ENCODE results near the gene GADD45A.
A peak's percentile ranks its signal among the peaks of the same experiment; 100 is the strongest.
"Not testable (repeated sequence)": the region's sequence is repeated elsewhere in the genome, so short reads cannot be mapped to it uniquely, and the experiment has no call there.

Gene GADD45A, protein sequence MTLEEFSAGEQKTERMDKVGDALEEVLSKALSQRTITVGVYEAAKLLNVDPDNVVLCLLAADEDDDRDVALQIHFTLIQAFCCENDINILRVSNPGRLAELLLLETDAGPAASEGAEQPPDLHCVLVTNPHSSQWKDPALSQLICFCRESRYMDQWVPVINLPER

DNA sequence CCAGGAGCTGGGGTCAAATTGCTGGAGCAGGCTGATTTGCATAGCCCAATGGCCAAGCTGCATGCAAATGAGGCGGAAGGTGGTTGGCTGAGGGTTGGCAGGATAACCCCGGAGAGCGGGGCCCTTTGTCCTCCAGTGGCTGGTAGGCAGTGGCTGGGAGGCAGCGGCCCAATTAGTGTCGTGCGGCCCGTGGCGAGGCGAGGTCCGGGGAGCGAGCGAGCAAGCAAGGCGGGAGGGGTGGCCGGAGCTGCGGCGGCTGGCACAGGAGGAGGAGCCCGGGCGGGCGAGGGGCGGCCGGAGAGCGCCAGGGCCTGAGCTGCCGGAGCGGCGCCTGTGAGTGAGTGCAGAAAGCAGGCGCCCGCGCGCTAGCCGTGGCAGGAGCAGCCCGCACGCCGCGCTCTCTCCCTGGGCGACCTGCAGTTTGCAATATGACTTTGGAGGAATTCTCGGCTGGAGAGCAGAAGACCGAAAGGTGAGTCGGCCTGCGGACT lies at the start of gene GADD45A:
Gene GADD45A (plus strand): TSS at position 135 of the 491 bp plus-strand sequence. CDS start 294 bp downstream, at position 429.
- peak; percentile 98 for FAIRE-seq

- FAIRE-seq = no peak
These were observed 48.9 kb upstream of the GADD45A start for GRCh38 chr1:67636146-67636545.

DNA sequence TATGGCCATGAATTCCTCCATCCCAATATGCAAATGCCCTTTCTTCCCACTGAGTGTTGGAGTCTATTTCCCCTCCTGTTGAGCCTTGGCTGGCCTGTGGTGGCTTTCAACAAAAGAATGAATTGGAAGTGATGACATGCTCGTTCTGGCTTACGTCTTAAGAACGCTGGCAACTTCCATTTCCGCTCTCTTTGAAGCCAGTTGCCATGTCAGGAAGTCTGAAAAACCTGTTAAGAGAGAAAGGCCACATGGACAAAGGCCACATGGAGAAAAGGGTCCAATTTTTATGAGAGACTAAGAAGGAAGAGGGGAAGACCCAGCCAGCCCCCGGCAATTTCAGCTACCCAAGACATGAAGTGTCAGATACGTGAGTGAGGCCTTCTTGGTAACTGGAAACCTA lies 45.6 kb upstream of the GADD45A start:
- FAIRE-seq = no peak

GRCh38 chr1:67642629-67643028 lies 42.4 kb upstream of the GADD45A start:
- no peak for FAIRE-seq

- no peak for FAIRE-seq
These were observed 40.4 kb upstream of the GADD45A start for GRCh38 chr1:67644566-67644965.

DNA sequence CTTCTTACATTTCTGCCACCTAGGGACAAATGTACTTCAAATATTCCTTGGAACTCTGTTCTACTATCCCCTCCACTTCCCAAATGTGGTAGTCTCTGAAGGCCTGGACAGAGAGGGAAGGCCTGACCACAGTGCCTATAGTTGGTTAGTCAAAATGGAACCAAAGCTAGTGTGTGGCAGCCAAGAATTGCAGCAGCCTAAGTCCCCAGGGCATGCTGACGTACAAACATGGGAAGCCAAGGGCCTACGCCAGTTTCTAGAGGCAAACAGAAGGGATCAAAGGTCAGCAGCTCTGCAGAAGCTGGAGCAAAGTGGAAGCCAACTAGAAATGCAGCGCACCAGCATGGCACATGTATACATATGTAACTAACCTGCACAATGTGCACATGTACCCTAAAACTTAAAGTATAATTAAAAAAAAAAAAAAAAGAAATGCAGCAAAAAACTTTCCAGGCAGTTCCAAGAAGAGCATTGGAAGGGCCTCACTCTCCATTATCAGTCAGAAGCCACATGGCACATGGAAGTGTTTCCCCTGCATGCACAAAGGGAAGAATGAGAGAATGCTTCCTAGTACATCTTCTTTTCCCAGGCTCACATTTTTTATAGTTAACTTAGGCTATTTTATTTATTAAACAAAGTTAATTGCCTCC lies 39.4 kb upstream of the GADD45A start:
- no peak for FAIRE-seq

DNA sequence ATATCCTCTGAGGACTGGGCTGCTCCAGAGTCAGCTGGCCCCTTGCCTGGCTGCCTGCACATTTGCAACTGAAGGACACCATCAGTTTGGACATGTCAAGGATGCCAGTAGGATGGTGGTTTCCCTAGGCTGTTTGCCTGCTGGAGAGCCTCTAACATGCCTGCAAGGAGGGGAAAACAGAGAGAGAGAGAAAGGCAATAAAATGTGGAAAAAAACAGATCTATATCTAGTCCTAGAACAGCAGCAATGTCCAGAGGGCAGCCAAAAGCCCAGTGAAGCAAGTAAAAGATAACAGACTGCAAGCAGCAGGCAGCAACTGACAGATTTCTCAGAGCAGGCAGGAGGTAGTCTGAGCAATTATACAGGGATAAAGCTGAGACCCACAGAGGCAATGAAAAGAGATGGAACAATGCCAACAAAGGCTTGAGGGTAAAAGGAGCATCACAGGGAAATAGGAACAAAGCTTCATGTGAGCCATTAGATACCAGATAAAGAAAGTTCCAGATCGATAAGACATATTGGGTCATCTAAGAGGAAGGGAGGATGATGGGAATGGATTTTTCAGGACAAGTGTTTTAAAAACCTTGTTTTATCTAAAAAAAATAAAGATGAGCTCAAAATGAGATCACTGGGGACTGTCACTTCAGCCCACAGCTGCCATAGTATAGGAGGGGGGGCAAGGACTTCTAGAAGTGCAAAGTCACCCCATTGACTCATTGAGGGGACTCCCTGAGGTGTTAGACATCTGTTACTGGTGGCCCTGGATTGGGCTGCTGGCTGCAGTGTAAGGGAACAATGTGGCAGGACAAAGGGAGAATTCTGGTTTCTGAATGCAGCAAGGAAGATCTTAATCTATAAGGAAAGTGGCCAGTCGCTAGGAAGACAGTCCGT lies 38.6 kb upstream of the GADD45A start:
- FAIRE-seq = no peak

- FAIRE-seq = no peak
These were observed 37.8 kb upstream of the GADD45A start for GRCh38 chr1:67647036-67647798.

DNA sequence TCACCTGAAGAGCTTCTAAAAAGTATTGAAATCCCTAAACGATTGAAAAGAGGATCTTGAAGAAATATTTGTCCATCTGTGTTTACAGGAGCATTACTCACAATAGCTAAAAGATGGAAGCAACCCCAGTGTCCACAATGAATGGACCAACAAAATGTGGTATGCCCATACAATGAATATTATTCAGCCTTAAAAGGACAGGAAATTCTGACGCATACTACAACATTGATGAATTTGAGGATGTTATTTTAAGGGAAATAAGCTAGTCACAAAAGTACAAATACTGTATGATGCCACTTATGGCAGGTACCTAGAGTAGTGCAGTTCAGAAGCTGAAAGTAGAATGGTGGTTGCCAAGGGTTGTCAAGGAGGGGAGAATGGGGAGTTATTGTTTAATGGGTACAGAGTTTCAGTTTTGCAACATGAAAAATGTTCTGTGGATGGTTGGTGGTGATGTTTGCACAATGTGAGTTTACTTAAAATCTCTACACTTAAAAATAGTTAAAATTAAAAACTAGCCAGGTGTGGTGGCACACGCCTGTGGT lies 37.1 kb upstream of the GADD45A start:
- FAIRE-seq = no peak

- FAIRE-seq = no peak
These were observed 36.2 kb upstream of the GADD45A start for GRCh38 chr1:67648582-67649326.

DNA sequence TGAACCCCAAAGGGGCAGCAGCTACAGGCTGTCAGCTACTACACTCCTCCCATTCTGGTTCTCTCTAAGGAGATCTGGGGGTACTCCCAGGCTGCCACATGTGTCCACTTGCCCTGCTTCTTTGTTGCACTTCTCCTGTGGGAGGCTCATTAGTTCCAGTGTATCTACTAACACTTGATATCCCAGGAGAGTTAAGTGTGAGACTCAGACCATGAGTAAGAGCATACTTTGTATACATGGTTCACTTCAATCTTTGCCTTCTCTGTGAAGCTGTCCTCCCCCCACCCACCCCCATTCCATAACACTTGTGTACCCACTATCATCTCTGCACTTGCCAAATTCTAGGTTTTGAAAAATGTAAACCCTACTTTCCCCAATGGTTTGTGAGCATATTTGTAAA lies 34.9 kb upstream of the GADD45A start:
- no peak for FAIRE-seq

- FAIRE-seq = no peak
These were observed 34.0 kb upstream of the GADD45A start for GRCh38 chr1:67651031-67651430.

DNA sequence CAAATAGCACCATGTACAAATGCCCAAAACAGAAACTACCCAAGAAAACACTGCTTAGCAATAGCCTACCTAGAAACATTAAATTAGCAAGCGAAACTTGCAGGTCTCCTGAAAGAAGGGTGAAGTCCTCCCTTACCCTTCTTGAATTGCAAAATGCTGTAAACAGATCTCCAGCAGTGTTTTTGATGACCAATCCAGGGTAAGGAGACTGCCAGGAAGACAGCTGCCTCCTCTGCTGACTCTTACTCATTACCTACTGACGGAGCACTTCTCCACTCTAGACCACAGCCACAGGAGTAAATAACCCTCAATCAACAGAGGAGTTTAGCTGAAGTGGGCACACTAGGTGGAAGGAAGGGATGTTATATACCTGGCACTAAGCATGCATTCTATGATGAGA lies 32.2 kb upstream of the GADD45A start:
- no peak for FAIRE-seq

DNA sequence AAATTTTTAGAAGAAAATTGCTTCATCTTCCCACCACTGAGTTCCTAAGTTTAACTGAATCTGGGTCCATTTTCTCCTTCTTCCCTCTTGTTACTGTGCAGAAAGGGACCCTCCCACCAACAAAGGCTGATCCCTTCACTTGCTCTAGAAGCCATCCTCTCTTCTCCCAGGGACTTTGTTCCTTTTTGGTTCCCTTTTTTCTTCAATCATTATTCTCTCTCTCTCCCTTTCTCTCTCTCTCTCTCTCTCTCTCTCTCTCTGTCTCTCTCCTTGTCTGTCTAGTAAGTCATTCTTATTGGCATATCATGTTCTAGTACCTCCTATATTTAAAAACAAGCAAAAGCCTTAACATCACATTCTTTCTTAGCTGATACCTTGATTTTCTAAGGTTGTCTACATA lies 31.7 kb upstream of the GADD45A start:
- no peak for FAIRE-seq

- no peak for FAIRE-seq
These were observed 29.4 kb upstream of the GADD45A start for GRCh38 chr1:67655581-67655980.

GRCh38 chr1:67657152-67657551 lies 27.8 kb upstream of the GADD45A start:
- not testable (repeated sequence) for FAIRE-seq

DNA sequence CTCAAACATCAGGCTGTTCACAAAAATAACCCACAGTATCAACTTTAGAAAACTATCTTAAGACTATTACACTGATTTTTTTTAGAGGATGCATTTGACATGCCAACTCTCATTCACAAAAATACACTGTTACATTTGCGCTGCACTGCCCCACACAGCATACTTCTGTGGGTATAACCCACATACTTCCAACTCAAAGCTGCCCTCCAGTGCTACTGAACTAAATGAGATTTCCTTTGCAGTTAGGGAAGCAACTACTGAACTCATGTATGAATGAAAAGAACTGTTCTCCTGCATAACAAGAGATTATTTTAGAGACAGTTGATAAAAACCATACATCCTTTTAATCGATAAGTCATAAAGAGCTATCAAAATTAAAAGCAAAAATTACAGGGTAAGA lies 25.8 kb upstream of the GADD45A start:
- no peak for FAIRE-seq

DNA sequence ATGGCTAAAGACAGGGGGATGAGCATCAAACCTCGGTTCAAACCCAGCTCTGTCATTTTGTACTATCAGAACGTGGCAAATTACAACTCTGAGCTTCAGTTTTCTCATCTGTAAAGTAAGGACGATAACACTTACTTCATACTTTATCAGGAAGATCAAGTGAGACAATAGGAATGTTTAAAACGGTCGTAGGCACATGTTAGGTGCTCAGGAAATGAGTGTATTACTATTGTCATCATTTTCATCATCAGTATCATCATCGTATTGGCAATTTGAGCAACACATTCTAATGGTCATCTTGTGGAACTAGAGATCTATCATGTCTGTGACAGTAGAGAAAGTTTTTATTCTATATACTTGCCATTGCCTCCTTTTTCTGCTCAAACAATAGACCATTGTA lies 22.1 kb upstream of the GADD45A start:
- no peak for FAIRE-seq

DNA sequence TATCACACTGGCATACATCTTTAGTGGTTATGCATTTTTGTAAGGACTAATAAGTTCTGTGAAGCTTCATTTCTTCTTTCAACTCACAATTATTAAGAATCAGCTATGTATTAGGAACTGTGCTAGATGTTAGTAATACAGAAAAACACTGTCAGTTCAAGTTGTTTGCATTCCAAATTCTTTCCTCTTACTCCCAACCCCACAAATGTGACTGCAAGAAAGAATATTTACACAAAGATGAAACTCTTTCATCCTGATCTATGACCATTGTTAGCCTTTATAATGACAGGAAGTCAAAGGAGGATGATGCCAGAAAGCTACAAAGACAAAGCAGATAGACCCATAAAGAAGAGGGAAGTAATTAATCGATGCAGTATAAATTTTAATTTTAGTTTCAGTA lies 21.0 kb upstream of the GADD45A start:
- no peak for FAIRE-seq

- FAIRE-seq = not testable (repeated sequence)
These were observed 19.7 kb upstream of the GADD45A start for GRCh38 chr1:67665307-67665706.

GRCh38 chr1:67666636-67667035 lies 18.4 kb upstream of the GADD45A start:
- FAIRE-seq = no peak

- FAIRE-seq = no peak
These were observed 16.3 kb upstream of the GADD45A start for GRCh38 chr1:67668660-67669059.

All from G401.6 (cell line).